Stimulated activated CD4-positive, alpha-beta T cell treated with anti-CD3 and anti-CD28 coated beads, TNF-alpha, amount 100 ng/mL, for 4 hours (primary cell): ENCODE data around the gene VAMP3.

ENCODE experiments used
- DNase-seq, 3 experiments: peaks; one replicate each; pipeline ENCODE4 v3.0.0-alpha.2; 2020; ENCODE audit warnings: low read depth in 3 of 3

Gene VAMP3

DNA sequence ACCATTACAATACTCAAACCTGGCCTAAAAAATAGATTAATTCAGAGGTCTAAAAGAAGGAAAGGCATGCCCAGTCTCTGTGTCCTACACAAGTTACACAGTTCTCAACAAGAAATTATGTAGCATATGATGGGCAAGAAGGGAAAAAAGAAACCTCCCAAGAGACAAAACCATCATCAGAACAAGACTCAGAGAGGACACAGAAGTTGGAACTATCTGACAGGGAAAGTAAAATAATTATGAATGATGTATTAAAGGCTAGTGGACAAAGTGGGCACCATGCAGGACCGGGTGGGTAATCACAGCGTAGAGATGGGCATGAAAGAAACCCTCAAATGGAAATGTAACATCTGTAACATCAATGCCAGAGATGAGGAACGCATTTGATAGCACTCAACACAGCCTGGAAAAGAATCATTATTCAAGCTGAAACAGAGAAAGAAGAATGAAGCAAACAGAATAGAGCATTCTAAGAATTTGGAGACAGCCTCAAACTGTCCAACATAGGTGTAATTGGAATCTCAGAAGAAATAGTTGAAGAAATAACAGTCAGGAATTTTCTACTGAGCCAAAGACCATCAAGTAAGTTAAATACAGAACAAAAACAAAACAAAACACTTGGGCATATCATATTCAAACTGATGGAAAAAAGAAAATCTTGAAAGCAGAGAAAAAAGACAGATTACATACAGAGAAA is 42.7 kb downstream of the VAMP3 start:
- DNase-seq = no peak

DNA sequence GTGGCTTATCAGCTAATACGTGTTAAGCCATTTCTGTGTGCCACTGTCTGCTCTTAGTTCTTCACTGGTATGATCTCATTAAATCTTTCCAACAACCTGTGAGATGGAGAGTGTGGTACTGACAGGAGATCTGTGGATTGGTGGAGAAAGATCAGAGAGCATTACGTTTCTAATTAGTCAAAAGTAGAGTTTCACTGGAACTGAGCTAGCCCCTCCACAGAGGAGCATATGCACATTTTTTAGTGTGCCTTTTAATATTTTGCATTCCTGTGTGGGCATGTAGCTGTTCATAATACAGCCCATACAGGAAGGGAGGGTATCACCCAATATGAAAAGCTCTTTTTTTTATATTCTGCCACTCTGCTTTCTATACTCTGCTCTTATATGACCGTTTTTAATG is 50.2 kb downstream of the VAMP3 start:
- DNase-seq = no peak

DNA sequence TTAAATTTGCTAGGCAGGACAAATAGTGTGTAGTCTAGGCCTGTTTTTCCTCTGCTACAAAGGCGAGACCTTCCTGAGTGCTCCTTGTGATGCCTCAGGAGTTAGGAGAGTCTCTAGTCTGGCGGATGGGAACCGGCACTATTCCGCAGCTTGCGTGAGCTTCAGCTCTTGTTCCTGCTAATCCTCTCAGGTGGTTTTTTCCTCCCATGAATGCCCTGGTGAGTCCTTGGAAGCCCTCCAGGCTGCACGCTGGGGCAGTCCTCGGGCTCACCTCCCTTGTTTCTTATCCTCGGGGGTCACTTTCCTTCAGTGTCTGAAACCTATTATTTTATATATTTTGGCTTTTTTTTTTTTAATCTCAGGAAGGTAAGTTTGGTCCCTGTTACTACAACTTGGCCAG is 53.6 kb downstream of the VAMP3 start:
- no peak for DNase-seq

DNA sequence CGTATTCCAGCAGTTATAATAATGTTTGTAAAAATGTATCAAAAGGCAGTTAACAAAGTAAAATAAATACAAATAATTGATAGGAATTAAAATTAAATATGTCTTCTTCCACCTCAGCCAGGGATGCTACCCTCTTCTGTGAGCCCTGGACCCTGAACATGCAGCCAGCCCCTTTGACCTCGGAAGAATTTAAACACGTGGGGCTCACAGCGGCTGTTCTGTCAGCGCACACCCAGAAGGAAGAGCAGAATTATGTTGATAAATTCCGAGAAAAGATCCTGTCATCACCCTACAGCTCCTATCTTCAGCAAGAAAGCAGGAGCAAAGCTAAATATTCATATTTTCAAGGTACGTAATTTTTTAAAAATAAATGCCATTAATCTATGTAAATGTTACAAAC is 55.3 kb downstream of the VAMP3 start:
- no peak for DNase-seq

DNA sequence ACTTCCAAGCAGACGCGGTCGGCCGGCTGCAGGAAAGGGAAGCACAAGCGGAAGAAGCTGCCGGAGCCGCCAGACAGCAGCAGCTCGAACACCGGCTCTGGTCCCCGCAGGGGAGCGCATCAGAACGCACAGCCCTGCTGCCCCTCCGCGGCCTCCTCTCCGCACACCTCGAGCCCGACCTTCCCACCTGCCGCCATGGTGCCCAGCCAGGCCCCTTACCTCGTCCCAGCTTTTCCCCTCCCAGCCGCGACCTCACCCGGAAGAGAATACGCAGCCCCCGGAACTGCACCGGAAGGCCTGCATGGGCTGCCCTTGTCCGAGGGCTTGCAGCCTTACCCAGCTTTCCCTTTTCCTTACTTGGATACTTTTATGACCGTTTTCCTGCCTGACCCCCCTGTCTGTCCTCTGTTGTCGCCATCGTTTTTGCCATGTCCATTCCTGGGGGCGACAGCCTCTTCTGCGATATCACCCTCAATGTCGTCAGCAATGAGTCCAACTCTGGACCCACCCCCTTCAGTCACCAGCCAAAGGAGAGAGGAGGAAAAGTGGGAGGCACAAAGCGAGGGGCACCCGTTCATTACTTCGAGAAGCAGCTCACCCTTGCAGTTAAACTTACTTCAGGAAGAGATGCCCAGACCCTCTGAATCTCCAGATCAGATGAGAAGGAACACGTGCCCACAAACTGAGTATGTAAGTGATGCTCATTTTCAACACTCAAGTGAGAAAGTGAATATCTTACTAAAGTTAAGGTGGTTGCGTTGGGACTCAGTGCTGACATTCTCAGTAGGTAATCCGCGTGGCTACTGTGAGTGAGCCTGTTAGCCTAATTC is 56.2 kb downstream of the VAMP3 start:
- DNase-seq = peak in 1 of 3 experiments; percentile 12
